ENCODE results near the gene PAQR8. TPM values are rescaled to one million over a fixed set of nuclear protein-coding genes. Genes with fewer than 3 reads are reported as not detected.

PAQR8 gene
- total RNA-seq, 4 donors from 2014 or later = 27.1 to 250 (median 159) TPM

DNA sequence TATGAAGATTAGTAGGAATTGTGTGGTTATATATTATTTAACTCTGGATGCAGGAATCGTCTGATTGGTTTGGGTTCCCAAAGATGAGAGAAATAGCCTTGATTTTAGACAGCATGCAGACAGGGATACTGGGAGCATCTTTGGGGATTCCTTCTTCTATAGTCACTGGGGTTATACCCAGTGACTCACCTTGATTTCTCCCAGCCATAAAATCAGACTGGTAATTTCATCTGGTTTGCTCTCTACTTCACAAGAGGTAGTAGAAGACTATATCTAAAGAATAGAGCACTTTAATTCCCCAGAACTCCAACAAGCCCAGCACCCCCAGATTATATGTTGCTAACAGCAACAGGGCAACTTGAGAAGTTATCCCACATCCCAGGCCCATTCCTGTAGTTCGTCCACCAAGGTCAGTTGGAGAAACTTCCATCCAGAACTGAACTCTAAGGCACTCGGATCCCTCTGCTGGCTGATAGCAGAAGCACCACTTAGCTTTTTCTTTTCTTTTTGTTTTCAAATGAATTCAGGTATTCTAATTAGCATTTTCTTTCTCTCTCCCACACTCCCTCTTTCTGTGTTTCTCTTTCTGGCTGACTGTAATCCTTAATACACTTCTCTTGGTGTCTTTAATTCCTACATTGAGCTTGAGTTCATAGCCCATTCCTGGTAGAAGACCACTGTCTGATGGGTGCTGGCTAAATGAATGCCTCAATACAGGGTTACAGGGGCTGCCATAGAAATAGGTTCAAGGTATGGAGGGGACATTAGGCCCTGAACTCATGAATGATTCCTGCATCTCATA, 37.8 kb downstream of the PAQR8 start:
- intact Hi-C loops (cut with DNase I; ENCODE audit: low total_unique reads) = loop anchor here (2.0 kb wide), 1 partner anchor 113 kb away; no protein-coding TSS in a partner anchor
- H3K4me3 ChIP-seq = no peak overlapping the region
- peak; percentile 42 for DNase-seq
- H3K9me3 ChIP-seq = no peaks in the 10 kb centered on the region
- peak overlapping the region; percentile 23 to 68 (median 57) for H3K27ac ChIP-seq
- H3K4me1 ChIP-seq = peaks cover 0 to 64% (median 30%) of the 10 kb centered on the region in 4 donors
- WGBS, 2 donors (ENCODE audit: low coverage in 1 of 2) = 33 to 83% methylated on average over 1 to 3 of the region's 3 CpGs
- peaks cover 0 to 9% (median 2%) of the 10 kb centered on the region in 4 donors for H3K36me3 ChIP-seq
- H3K27me3 ChIP-seq = no peaks in the 10 kb centered on the region
- in situ Hi-C loops (cut with MboI; ENCODE audit: low pct_ligation_motif_present in 1 of 4, low pct_unique_long_range_greater_than_20kb in 1 of 4, low sequenced_read_pairs in 3 of 4) = loop anchor here (5.0 to 25.0 kb wide), 4 partner anchors 105 to 112 kb away; partner anchors contain the start of gene MCM3 (in 1 of the 4)
- no peak for TF ChIP-seq POLR2AphosphoS5 (IDR thresholded peaks at IDR 0.05)
- peak; percentile 79 to 91 (median 82) for TF ChIP-seq CTCF (IDR thresholded peaks at IDR 0.05)

- 43 to 63% methylated on average over 1 to 2 of the region's 2 CpGs for WGBS, 2 donors (ENCODE audit: low coverage in 1 of 2)
- intact Hi-C loops (cut with DNase I; ENCODE audit: low total_unique reads) = no loop called here
- Histone ChIP-seq H3K4me3 (no peak overlapping the region), H3K4me1 (peaks cover 0 to 57% (median 29%) of the 10 kb centered on the region in 4 donors), H3K9me3 (no peaks in the 10 kb centered on the region), H3K27ac (peak overlapping the region; percentile 23 to 68 (median 57)), H3K36me3 (peaks cover 0 to 9% (median 2%) of the 10 kb centered on the region in 4 donors), H3K27me3 (no peaks in the 10 kb centered on the region)
- TF ChIP-seq POLR2AphosphoS5 (IDR thresholded peaks at IDR 0.05) (no peak), EP300 (IDR thresholded peaks at IDR 0.05; ENCODE audit: low read depth) (no peak), POLR2A (IDR thresholded peaks at IDR 0.05) (no peak), CTCF (IDR thresholded peaks at IDR 0.05) (no peak)
- in situ Hi-C loops (cut with MboI; ENCODE audit: low pct_ligation_motif_present in 1 of 4, low pct_unique_long_range_greater_than_20kb in 1 of 4, low sequenced_read_pairs in 3 of 4) = loop anchor here in 2 of 4 donors (5.0 to 25.0 kb wide), 2 partner anchors 113 kb away; partner anchors contain the start of gene MCM3 (in 1 of the 2)
- no peak for DNase-seq
Observed at GRCh38 chr6:52400313-52401041, 38.5 kb downstream of the PAQR8 start.

DNA sequence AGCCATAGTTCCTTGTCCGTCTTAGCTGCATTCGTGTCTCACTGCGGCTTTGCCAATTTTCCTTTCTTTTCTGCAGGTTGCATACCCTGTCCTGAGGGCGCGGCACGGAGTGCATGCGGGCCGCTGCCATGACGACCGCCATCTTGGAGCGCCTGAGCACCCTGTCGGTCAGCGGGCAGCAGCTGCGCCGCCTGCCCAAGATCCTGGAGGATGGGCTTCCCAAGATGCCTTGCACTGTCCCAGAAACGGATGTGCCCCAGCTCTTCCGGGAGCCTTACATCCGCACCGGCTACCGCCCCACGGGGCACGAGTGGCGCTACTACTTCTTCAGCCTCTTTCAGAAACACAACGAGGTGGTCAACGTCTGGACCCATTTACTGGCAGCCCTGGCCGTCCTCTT, 41.1 kb downstream of the PAQR8 start:
- no peak for DNase-seq
- WGBS, 2 donors (ENCODE audit: low coverage in 1 of 2) = 80 to 98% methylated on average over 2 to 26 of the region's 26 CpGs
- Histone ChIP-seq H3K4me3 (no peak overlapping the region), H3K27ac (peak overlapping the region; percentile 31 to 70 (median 58)), H3K9me3 (no peaks in the 10 kb centered on the region), H3K27me3 (no peaks in the 10 kb centered on the region), H3K4me1 (peaks cover 0 to 42% (median 25%) of the 10 kb centered on the region in 4 donors), H3K36me3 (peaks cover 0 to 9% (median 2%) of the 10 kb centered on the region in 4 donors)
- TF ChIP-seq EP300 (IDR thresholded peaks at IDR 0.05; ENCODE audit: low read depth) (no peak), POLR2AphosphoS5 (IDR thresholded peaks at IDR 0.05) (no peak), POLR2A (IDR thresholded peaks at IDR 0.05) (no peak), CTCF (IDR thresholded peaks at IDR 0.05) (no peak)
- intact Hi-C loops (cut with DNase I; ENCODE audit: low total_unique reads) = no loop called here
- in situ Hi-C loops (cut with MboI; ENCODE audit: low pct_ligation_motif_present in 1 of 4, low pct_unique_long_range_greater_than_20kb in 1 of 4, low sequenced_read_pairs in 3 of 4) = loop anchor here in 2 of 4 donors (5.0 to 25.0 kb wide), 2 partner anchors 116 kb away; partner anchors contain the start of gene MCM3 (in 1 of the 2)

- H3K27me3 ChIP-seq = no peaks in the 10 kb centered on the region
- peaks cover 0 to 9% (median 2%) of the 10 kb centered on the region in 4 donors for H3K36me3 ChIP-seq
- peak in 2 of 3 donors; percentile 76 to 78 for TF ChIP-seq POLR2AphosphoS5 (IDR thresholded peaks at IDR 0.05)
- TF ChIP-seq CTCF (IDR thresholded peaks at IDR 0.05) = no peak
- TF ChIP-seq EP300 (IDR thresholded peaks at IDR 0.05; ENCODE audit: low read depth) = no peak
- H3K4me1 ChIP-seq = peaks cover 0 to 39% (median 25%) of the 10 kb centered on the region in 4 donors
- intact Hi-C loops (cut with DNase I; ENCODE audit: low total_unique reads) (no loop called here), in situ Hi-C loops (cut with MboI; ENCODE audit: low pct_ligation_motif_present in 1 of 4, low pct_unique_long_range_greater_than_20kb in 1 of 4, low sequenced_read_pairs in 3 of 4) (loop anchor here in 2 of 4 donors (5.0 to 25.0 kb wide), 2 partner anchors 116 kb away; partner anchors contain the start of gene MCM3 (in 1 of the 2))
- WGBS, 2 donors (ENCODE audit: low coverage in 1 of 2) = 32 to 56% methylated on average over 3 to 9 of the region's 9 CpGs
- DNase-seq = peak; percentile 86
- H3K9me3 ChIP-seq = no peaks in the 10 kb centered on the region
- H3K27ac ChIP-seq = peak overlapping the region; percentile 31 to 70 (median 58)
- H3K4me3 ChIP-seq = no peak overlapping the region
Observed at GRCh38 chr6:52403627-52404026, 41.7 kb downstream of the PAQR8 start.

Measured in transverse colon (tissue), 4 donors.